Osteoblast (primary cell): ENCODE results near the gene TSN. TPM values are rescaled to one million over a fixed set of nuclear protein-coding genes. Genes with fewer than 3 reads are reported as not detected.

Experiments
- DNase-seq: peaks from one replicate; pipeline ENCODE4 v3.0.0; 2011; ENCODE audit warnings: low spot score, mixed read lengths; ENCODE audit not compliant: insufficient read length; ENCODE audit errors: missing footprints
- H2AFZ ChIP-seq: 2 replicates; pipeline ENCODE4 v1.6.0; 2011; ENCODE audit warnings: mild to moderate bottlenecking, low read length
- H3K27ac ChIP-seq: 2 replicates; pipeline ENCODE4 v1.5.1; 2011; ENCODE audit warnings: mild to moderate bottlenecking, low read depth, low read length, moderate library complexity
- H3K27me3 ChIP-seq: 2 replicates; pipeline ENCODE4 v1.6.0; 2012; ENCODE audit warnings: mild to moderate bottlenecking, control low read depth, inconsistent platforms, low read length, moderate library complexity; ENCODE audit not compliant: insufficient read depth
- H3K36me3 ChIP-seq: 2 replicates; pipeline ENCODE4 v1.5.1; 2011; ENCODE audit warnings: mild to moderate bottlenecking, low read length, control low read depth, moderate library complexity; ENCODE audit not compliant: insufficient read depth
- H3K4me1 ChIP-seq: 2 replicates; pipeline ENCODE4 v1.5.1; 2011; ENCODE audit warnings: mild to moderate bottlenecking, low read length, control low read depth, moderate library complexity; ENCODE audit not compliant: insufficient read depth
- H3K4me2 ChIP-seq: 2 replicates; pipeline ENCODE4 v1.6.0; 2011; ENCODE audit warnings: mild to moderate bottlenecking, low read length; ENCODE audit not compliant: insufficient read depth
- H3K4me3 ChIP-seq: fragments of 200-600 bp; sonication (generic); 3 replicates; pipeline ENCODE4 v1.5.1; 2012; ENCODE audit warnings: mild to moderate bottlenecking, low read length, inconsistent platforms; ENCODE audit not compliant: insufficient read depth
- H3K79me2 ChIP-seq: 2 replicates; pipeline ENCODE4 v1.6.0; 2012; ENCODE audit warnings: mild to moderate bottlenecking, low read length, control low read depth, inconsistent platforms; ENCODE audit not compliant: insufficient read depth
- H3K9me3 ChIP-seq: 2 replicates; pipeline ENCODE4 v1.5.1; 2011; ENCODE audit warnings: low read depth, low read length, control low read depth
- H4K20me1 ChIP-seq: 2 replicates; pipeline ENCODE4 v1.6.0; 2012; ENCODE audit warnings: mild to moderate bottlenecking, low read length, control low read depth; ENCODE audit not compliant: insufficient read depth
- total RNA-seq: library from RNA; depleted of rRNA; stranded (reverse); fragments of >200 nt; gene quantifications from 2 replicates; pipeline ENCODE4 v1.2.3, GENCODE V29; 2012
- TF ChIP-seq, protein P1 (sequence below): IDR thresholded peaks from 2 replicates; pipeline ENCODE4 v1.5.1; 2011; ENCODE audit warnings: mild to moderate bottlenecking, low read depth, low read length, moderate library complexity; ENCODE audit errors: extremely low read depth

TSN gene
- total RNA-seq: 48.0 and 50.7 TPM in 2 replicates

DNA sequence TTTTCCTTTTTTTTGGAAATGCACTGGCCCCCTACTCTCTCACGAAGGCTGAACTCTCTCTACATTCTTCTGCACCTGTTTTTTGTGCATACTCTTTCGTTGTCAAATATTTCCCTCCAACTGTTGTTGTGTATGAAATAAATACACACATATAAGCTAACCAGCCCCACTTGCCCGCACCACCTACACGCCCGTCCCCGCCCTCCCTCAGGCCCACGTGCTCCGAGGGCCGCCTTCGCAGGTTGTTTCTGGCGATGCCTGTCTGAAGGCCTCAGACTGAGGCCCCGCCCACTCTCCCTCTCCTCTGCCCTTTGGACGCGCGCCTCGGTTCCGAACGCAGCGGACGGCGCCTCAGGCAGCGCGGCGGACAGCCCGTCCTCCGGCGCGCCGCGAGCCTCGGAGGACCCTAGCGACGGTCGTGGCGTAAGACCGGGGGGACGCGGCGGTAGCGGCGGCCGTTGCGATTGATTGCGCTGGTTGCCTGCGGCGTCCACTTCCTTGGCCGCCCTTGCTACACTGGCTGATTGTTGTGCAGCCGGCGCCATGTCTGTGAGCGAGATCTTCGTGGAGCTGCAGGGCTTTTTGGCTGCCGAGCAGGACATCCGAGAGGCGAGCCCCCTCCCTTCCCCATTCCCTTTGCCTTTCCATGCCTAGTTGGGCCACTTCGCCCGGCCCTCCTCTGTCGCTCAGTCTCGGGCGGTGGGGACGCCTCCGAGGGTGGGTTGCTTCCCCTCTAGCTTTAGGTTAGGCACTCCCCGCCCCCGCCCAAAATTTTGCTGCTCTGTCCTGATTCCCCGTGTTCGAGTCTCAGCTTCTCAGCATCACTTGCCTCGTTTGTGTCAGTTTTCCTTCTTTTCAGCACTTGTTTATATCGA lies at the start of gene TSN:
TSN (plus strand) TSS at position 415 of the 875 bp plus-strand sequence; CDS start at position 544, 129 bp downstream.
- H2AFZ ChIP-seq: peak within 1 kb of the TSS; percentile 99
- H3K36me3 ChIP-seq: peaks cover 9% of the 10 kb centered on the region
- no peaks in the 10 kb centered on the region for H3K9me3 ChIP-seq
- H3K4me2 ChIP-seq: peak within 1 kb of the TSS; percentile 96
- peak; percentile 94 for DNase-seq
- no peaks in the 10 kb centered on the region for H3K27me3 ChIP-seq
- peaks cover 19% of the 10 kb centered on the region for H3K4me1 ChIP-seq
- H3K27ac ChIP-seq: peak within 1 kb of the TSS; percentile 81
- TF ChIP-seq, protein P1, sequence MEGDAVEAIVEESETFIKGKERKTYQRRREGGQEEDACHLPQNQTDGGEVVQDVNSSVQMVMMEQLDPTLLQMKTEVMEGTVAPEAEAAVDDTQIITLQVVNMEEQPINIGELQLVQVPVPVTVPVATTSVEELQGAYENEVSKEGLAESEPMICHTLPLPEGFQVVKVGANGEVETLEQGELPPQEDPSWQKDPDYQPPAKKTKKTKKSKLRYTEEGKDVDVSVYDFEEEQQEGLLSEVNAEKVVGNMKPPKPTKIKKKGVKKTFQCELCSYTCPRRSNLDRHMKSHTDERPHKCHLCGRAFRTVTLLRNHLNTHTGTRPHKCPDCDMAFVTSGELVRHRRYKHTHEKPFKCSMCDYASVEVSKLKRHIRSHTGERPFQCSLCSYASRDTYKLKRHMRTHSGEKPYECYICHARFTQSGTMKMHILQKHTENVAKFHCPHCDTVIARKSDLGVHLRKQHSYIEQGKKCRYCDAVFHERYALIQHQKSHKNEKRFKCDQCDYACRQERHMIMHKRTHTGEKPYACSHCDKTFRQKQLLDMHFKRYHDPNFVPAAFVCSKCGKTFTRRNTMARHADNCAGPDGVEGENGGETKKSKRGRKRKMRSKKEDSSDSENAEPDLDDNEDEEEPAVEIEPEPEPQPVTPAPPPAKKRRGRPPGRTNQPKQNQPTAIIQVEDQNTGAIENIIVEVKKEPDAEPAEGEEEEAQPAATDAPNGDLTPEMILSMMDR: no peak
- peaks cover 45% of the 10 kb centered on the region for H3K79me2 ChIP-seq
- H4K20me1 ChIP-seq: no peaks in the 10 kb centered on the region
- peak within 1 kb of the TSS; percentile 100 for H3K4me3 ChIP-seq

- TF ChIP-seq, protein P1: no peak
- peak; percentile 63 for DNase-seq
- Histone ChIP-seq H3K4me1 (peaks cover 11% of the 10 kb centered on the region), H2AFZ (no peak overlapping the region), H3K9me3 (no peaks in the 10 kb centered on the region), H3K36me3 (no peaks in the 10 kb centered on the region), H3K27ac (no peak overlapping the region), H3K4me2 (no peak overlapping the region), H4K20me1 (no peaks in the 10 kb centered on the region), H3K27me3 (no peaks in the 10 kb centered on the region), H3K4me3 (no peak overlapping the region), H3K79me2 (no peaks in the 10 kb centered on the region)
Measured at GRCh38 chr2:121705958-121706357, 49.5 kb upstream of the TSN start.

DNA sequence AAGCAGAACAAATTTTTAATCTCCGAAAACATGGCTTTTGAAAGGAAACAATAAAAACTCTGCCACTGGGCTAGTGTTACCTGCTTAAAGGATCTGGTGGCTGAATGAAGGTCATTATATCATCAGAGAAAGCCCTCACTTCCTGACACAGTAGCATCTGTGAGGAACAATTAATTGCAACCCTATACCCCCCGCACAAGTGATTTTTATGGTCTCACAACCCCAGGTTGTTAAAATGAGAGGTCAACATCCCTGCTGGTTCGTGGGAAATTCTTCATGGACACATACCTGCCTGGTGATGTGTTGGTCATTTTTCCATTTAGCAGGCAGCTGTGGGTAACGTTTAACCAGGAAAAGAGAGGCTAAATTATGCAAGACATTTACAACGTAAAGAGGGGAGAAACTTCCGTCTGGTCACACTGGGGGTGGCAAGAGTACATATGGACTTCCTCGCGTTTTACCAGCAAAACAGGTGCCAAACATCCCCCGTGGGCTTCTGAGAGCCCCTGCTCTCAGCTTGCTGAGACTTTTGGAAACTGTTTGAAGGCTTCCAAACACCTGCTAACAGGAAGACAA lies 48.0 kb upstream of the TSN start:
- H2AFZ ChIP-seq: no peak overlapping the region
- H3K27ac ChIP-seq: no peak overlapping the region
- no peak overlapping the region for H3K4me2 ChIP-seq
- H3K4me3 ChIP-seq: no peak overlapping the region
- no peaks in the 10 kb centered on the region for H3K79me2 ChIP-seq
- H3K36me3 ChIP-seq: no peaks in the 10 kb centered on the region
- H3K9me3 ChIP-seq: no peaks in the 10 kb centered on the region
- TF ChIP-seq, protein P1: no peak
- no peak for DNase-seq
- no peaks in the 10 kb centered on the region for H4K20me1 ChIP-seq
- peaks cover 17% of the 10 kb centered on the region for H3K4me1 ChIP-seq
- H3K27me3 ChIP-seq: no peaks in the 10 kb centered on the region

GRCh38 chr2:121707920-121708361 lies 47.5 kb upstream of the TSN start:
- DNase-seq: no peak
- H3K79me2 ChIP-seq: no peaks in the 10 kb centered on the region
- no peaks in the 10 kb centered on the region for H3K36me3 ChIP-seq
- no peaks in the 10 kb centered on the region for H3K27me3 ChIP-seq
- peaks cover 17% of the 10 kb centered on the region for H3K4me1 ChIP-seq
- TF ChIP-seq, protein P1: no peak
- H3K27ac ChIP-seq: no peak overlapping the region
- H2AFZ ChIP-seq: no peak overlapping the region
- no peak overlapping the region for H3K4me2 ChIP-seq
- no peaks in the 10 kb centered on the region for H3K9me3 ChIP-seq
- no peaks in the 10 kb centered on the region for H4K20me1 ChIP-seq
- H3K4me3 ChIP-seq: no peak overlapping the region
